Measurements from ENCODE around the gene FLYWCH1. TPM values are rescaled to one million over a fixed set of nuclear protein-coding genes. Genes with fewer than 3 reads are reported as not detected.

Gene FLYWCH1
- total and polyA plus RNA-seq, 9 of the 15 experiments (the other 6 are each of a cell fraction or from before 2014, with no cell fraction given) = 0.18 to 33.6 (median 11.3) TPM

- TF ChIP-seq DLX4 (CRISPR knock-in tag; IDR thresholded peaks at IDR 0.05) (no peak), HDAC1 (IDR thresholded peaks at IDR 0.05) (peak in 1 of 2 experiments; percentile 99; a peak in 3 of 4 replicates), BRD9 (IDR thresholded peaks at IDR 0.05; ENCODE audit: low read depth, partially characterized antibody) (no peak), ZSCAN29 (IDR thresholded peaks at IDR 0.05) (no peak), ZNF707 (CRISPR knock-in tag; conservative IDR thresholded peaks at IDR 0.05) (no peak), ETV5 (CRISPR knock-in tag; IDR thresholded peaks at IDR 0.05; ENCODE audit: low read depth) (peak; percentile 99), ZBTB43 (CRISPR knock-in tag; IDR thresholded peaks at IDR 0.05) (peak; percentile 16; the same call in 1 of the 2 replicates), ZNF696 (CRISPR knock-in tag; conservative IDR thresholded peaks at IDR 0.05) (no peak), ZC3H8 (IDR thresholded peaks at IDR 0.05) (no peak), PCBP2 (IDR thresholded peaks at IDR 0.05; ENCODE audit: low read depth, low read length, poor library complexity, severe bottlenecking) (no peak)
- TF ChIP-seq, protein P1, sequence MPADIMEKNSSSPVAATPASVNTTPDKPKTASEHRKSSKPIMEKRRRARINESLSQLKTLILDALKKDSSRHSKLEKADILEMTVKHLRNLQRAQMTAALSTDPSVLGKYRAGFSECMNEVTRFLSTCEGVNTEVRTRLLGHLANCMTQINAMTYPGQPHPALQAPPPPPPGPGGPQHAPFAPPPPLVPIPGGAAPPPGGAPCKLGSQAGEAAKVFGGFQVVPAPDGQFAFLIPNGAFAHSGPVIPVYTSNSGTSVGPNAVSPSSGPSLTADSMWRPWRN (IDR thresholded peaks at IDR 0.05; ENCODE audit: low read depth) = no peak
- TF ChIP-seq, protein P2, sequence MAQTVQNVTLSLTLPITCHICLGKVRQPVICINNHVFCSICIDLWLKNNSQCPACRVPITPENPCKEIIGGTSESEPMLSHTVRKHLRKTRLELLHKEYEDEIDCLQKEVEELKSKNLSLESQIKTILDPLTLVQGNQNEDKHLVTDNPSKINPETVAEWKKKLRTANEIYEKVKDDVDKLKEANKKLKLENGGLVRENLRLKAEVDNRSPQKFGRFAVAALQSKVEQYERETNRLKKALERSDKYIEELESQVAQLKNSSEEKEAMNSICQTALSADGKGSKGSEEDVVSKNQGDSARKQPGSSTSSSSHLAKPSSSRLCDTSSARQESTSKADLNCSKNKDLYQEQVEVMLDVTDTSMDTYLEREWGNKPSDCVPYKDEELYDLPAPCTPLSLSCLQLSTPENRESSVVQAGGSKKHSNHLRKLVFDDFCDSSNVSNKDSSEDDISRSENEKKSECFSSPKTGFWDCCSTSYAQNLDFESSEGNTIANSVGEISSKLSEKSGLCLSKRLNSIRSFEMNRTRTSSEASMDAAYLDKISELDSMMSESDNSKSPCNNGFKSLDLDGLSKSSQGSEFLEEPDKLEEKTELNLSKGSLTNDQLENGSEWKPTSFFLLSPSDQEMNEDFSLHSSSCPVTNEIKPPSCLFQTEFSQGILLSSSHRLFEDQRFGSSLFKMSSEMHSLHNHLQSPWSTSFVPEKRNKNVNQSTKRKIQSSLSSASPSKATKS (CRISPR knock-in tag; IDR thresholded peaks at IDR 0.05) = no peak
- TF ChIP-seq, protein P3, sequence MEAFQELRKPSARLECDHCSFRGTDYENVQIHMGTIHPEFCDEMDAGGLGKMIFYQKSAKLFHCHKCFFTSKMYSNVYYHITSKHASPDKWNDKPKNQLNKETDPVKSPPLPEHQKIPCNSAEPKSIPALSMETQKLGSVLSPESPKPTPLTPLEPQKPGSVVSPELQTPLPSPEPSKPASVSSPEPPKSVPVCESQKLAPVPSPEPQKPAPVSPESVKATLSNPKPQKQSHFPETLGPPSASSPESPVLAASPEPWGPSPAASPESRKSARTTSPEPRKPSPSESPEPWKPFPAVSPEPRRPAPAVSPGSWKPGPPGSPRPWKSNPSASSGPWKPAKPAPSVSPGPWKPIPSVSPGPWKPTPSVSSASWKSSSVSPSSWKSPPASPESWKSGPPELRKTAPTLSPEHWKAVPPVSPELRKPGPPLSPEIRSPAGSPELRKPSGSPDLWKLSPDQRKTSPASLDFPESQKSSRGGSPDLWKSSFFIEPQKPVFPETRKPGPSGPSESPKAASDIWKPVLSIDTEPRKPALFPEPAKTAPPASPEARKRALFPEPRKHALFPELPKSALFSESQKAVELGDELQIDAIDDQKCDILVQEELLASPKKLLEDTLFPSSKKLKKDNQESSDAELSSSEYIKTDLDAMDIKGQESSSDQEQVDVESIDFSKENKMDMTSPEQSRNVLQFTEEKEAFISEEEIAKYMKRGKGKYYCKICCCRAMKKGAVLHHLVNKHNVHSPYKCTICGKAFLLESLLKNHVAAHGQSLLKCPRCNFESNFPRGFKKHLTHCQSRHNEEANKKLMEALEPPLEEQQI (IDR thresholded peaks at IDR 0.05) = no peak; the same call in 1 of the 2 replicates
Observed at GRCh38 chr16:2968738-2969544, 57.2 kb downstream of the FLYWCH1 start, which contains the start of gene PAQR4 (continued).

Data from K562 (cell line).